Neural crest cell (in vitro differentiated cells): ENCODE results near the gene GFRA1. TPM values are rescaled to one million over a fixed set of nuclear protein-coding genes. Genes with fewer than 3 reads are reported as not detected.

Source experiments
- DNase-seq: peaks from one replicate; pipeline ENCODE4 v3.0.0; 2021; ENCODE audit warnings: low read depth, mixed read lengths, low spot score
- H3K27ac Mint-ChIP-seq: one replicate; pipeline ENCODE4 v1.8.0; 2021; ENCODE audit warnings: mild to moderate bottlenecking, mixed read lengths; ENCODE audit not compliant: unreplicated experiment
- H3K27me3 Mint-ChIP-seq: 2 replicates; pipeline ENCODE4 v1.8.0; 2021; ENCODE audit warnings: low read depth, mild to moderate bottlenecking, mixed read lengths
- H3K36me3 Mint-ChIP-seq: 2 replicates; pipeline ENCODE4 v1.8.0; 2021; ENCODE audit warnings: low read depth, mild to moderate bottlenecking, mixed read lengths
- H3K4me1 Mint-ChIP-seq: 2 replicates; pipeline ENCODE4 v1.8.0; 2021; ENCODE audit warnings: mixed read lengths
- H3K4me3 Mint-ChIP-seq: one replicate; pipeline ENCODE4 v1.8.0; 2021; ENCODE audit warnings: mild to moderate bottlenecking, mixed read lengths
- H3K9me3 Mint-ChIP-seq: 2 replicates; pipeline ENCODE4 v1.8.0; 2021; ENCODE audit warnings: mixed read lengths
- total RNA-seq: library from RNA; stranded (reverse); gene quantifications from 2 replicates; pipeline ENCODE4 v1.2.1, GENCODE V29; 2021
- TF ChIP-seq, protein P1 (sequence below): fragments of 200-600 bp; sonication (generic); conservative IDR thresholded peaks from 2 replicates; pipeline ENCODE4 v1.5.0; 2021; ENCODE audit warnings: antibody characterized with exemption, mild to moderate bottlenecking

The GFRA1 gene
- total RNA-seq, 1 donor from 2014 or later = 72.4 TPM

DNA sequence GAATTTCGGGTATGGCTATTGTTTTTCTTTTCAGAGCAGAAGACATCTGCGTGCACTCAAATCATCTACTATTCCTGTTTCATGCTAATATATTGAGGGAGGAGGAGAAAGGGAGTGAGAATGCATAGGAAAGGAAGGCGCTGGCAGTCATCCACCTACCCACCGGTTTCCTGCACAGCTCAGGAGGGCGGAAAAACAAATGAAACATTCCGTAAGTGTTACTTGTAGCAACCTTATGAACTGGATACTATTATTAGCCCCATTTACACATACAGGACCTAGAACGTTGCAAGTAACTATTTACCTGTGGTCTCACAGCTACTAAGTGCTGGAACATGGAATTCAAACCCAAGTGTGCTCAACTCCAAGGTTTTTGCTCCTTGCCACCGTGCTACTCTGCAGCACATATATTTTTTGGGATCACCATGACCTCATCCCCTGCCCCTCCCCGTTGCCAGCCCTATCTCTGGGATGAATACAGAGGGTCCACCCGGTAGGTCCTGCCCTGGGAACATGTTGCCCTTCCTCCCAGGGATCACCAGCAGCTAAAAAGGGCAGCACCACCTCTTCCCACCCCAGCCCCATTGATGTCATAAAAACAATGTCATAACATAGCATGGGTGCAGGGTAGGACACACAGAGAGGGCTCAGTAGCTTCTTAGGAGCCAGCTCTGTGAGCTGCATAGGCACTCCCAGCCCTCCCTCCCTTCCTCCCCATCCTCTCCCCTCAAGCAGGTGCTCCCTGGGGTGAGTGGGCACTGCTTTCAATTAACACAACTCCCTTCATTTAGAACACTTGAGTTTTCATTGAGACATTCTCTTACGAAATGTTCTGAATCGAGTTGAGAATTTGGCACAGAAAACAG lies 16.9 kb downstream of the GFRA1 start:
- Mint-ChIP-seq H3K36me3 (peaks cover 3% of the 10 kb centered on the region), H3K9me3 (no peaks in the 10 kb centered on the region), H3K4me1 (peaks cover 61% of the 10 kb centered on the region), H3K27ac (no peak overlapping the region), H3K4me3 (no peak overlapping the region), H3K27me3 (peaks cover 4% of the 10 kb centered on the region)
- DNase-seq = no peak
- TF ChIP-seq, protein P1, sequence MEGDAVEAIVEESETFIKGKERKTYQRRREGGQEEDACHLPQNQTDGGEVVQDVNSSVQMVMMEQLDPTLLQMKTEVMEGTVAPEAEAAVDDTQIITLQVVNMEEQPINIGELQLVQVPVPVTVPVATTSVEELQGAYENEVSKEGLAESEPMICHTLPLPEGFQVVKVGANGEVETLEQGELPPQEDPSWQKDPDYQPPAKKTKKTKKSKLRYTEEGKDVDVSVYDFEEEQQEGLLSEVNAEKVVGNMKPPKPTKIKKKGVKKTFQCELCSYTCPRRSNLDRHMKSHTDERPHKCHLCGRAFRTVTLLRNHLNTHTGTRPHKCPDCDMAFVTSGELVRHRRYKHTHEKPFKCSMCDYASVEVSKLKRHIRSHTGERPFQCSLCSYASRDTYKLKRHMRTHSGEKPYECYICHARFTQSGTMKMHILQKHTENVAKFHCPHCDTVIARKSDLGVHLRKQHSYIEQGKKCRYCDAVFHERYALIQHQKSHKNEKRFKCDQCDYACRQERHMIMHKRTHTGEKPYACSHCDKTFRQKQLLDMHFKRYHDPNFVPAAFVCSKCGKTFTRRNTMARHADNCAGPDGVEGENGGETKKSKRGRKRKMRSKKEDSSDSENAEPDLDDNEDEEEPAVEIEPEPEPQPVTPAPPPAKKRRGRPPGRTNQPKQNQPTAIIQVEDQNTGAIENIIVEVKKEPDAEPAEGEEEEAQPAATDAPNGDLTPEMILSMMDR = no peak

DNA sequence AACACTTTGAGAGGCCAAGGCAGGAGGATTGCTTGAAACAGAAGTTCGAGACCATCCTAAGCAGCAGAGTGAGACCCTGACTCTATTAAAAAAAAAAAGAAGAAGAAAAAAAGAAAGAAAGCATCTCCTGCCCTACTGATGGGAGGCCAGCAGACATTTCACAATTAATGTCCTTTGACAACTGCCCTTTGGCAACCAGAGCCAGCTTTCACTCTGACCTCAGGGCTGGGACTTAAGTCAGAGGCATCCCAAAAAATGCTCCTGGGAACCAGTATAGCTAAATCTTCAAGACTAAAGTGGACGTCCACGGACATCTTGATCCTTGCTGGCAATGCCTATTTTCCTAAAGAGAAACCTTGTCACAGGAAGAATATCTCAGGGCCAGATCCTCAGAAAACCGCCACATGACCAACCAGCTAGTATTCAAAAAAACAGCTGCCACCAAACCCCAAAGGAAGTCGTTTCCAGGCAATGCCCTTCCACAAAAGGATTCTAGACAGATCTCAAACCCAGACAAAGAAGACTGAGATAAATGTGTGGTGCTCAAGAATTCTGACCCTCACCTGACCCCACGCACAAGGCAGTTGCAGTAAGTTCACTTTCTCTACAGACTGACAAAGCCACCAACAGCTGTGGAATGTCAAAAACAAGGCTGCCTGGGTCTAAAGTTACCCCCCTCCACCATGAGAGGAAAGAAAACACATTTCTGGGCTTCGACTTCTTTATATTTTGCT lies 18.4 kb downstream of the GFRA1 start:
- peak; percentile 9 for DNase-seq
- Mint-ChIP-seq H3K4me3 (peak overlapping the region; percentile 7), H3K4me1 (peaks cover 55% of the 10 kb centered on the region)

DNA sequence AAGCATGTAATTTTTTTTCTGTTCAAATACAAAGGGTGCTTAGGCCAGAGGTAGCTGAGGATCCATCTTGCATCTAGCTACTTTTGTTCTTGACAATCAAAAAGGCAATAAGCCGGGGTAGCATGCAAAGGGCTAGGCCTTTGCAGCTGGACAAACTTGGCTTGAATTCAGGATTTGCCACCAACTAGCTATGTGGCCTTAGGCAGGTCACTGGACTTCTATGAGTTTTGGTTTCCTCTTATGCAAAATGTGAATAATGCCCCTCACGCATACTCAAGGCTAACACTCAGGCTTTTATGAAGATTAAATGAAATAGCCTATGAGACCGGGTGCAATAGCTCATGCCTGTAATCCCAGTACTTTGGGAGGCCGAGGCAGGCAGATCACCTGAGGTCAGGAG lies 19.3 kb downstream of the GFRA1 start:
- H3K9me3 Mint-ChIP-seq = no peaks in the 10 kb centered on the region
- TF ChIP-seq, protein P1 = no peak
- H3K27ac Mint-ChIP-seq = no peak overlapping the region
- H3K36me3 Mint-ChIP-seq = peaks cover 8% of the 10 kb centered on the region
- H3K4me3 Mint-ChIP-seq = no peak overlapping the region
- no peak for DNase-seq
- H3K27me3 Mint-ChIP-seq = peaks cover 4% of the 10 kb centered on the region
- H3K4me1 Mint-ChIP-seq = peaks cover 50% of the 10 kb centered on the region

More for the DNA sequence above, 18.4 kb downstream of the GFRA1 start:
- Mint-ChIP-seq H3K9me3 (no peaks in the 10 kb centered on the region), H3K27me3 (peaks cover 4% of the 10 kb centered on the region), H3K27ac (peak overlapping the region; percentile 54), H3K36me3 (peaks cover 3% of the 10 kb centered on the region)
- TF ChIP-seq, protein P1 = no peak

DNA sequence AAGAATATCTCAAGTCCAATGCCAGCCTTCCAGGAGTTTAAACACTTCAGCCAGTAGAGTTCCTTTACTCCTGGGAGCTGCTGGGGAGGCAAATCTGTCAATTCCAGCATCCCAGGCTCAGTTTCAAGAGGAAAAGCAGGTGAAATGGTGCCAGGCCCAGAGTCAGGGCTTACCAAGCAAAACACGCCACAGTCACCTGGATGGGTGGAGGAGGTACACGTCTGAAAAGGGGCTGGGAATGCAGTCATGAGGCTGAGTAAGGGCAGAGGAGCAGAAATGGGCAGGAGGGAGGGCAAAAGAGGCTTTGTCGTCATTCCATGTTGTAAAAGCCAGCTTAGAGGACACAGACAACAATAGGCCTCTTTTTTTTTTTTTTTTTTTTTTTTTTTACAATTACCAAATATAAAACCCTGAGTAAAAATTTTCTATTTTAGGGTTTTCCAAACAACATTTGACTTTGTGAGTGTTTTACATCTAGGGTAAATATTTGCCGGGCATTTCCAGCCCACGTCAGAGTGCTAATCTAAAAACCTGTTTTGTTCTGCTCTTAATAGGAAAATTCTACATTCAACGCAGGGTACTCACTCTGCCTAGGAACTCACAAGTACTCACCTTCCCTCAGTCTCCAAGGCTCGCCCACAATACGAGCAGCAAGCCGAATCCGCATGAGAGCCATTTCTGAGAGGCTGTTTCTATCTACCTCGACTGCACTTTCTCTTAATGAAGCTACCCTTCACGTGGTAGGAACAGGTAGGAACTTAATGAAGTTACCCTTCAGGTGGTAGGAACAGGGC lies 21.2 kb downstream of the GFRA1 start:
- H3K4me3 Mint-ChIP-seq = no peak overlapping the region
- no peaks in the 10 kb centered on the region for H3K9me3 Mint-ChIP-seq
- H3K36me3 Mint-ChIP-seq = peaks cover 5% of the 10 kb centered on the region
- no peaks in the 10 kb centered on the region for H3K27me3 Mint-ChIP-seq
- no peak overlapping the region for H3K27ac Mint-ChIP-seq
- peaks cover 44% of the 10 kb centered on the region for H3K4me1 Mint-ChIP-seq
- no peak for DNase-seq
- TF ChIP-seq, protein P1 = no peak

DNA sequence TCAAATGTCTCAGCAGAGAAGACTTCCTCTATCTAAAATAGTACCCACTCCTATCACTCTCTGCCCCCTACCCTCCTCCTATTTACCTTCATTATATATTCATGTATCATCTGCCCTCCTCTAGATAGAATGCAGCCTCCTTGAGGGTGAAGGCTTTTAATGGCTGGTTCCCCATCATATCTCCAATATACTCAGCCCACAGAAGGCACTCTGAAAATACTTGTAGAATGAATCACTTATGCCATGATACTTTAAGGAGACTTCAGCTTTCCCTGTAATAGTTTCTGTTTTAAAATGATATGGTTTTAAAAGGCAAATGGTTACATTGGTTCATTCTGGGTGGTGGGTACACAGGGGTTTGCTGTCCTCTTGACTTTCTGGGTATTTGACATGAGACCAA lies 25.3 kb downstream of the GFRA1 start:
- Mint-ChIP-seq H3K4me1 (peaks cover 22% of the 10 kb centered on the region), H3K4me3 (no peak overlapping the region), H3K27ac (no peak overlapping the region), H3K9me3 (no peaks in the 10 kb centered on the region), H3K27me3 (no peaks in the 10 kb centered on the region), H3K36me3 (peaks cover 9% of the 10 kb centered on the region)
- TF ChIP-seq, protein P1 = no peak
- DNase-seq = no peak
